Measurements from ENCODE around the gene ZNF844. TPM values are rescaled to one million over a fixed set of nuclear protein-coding genes. Genes with fewer than 3 reads are reported as not detected.
"Not testable (repeated sequence)": the region's sequence is repeated elsewhere in the genome, so short reads cannot be mapped to it uniquely, and the experiment has no call there.

Gene ZNF844
- total and polyA plus RNA-seq, 10 of the 15 experiments (the other 5 are each of a cell fraction or from before 2014, with no cell fraction given): 0.16 to 1.1 (median 0.70) TPM

GRCh38 chr19:12098040-12098439, 33.5 kb downstream of the ZNF844 start (continued):
- TF ChIP-seq PRDM15 (CRISPR knock-in tag; IDR thresholded peaks at IDR 0.05): no peak
- TF ChIP-seq HDAC2 (IDR thresholded peaks at IDR 0.05): no peak
- TF ChIP-seq E2F4 (IDR thresholded peaks at IDR 0.05; ENCODE audit: low read depth, low read length): no peak
- no peak for TF ChIP-seq YBX1 (IDR thresholded peaks at IDR 0.05)
- TF ChIP-seq IKZF1 (conservative IDR thresholded peaks at IDR 0.05): no peak
- no peak for TF ChIP-seq NFYA (IDR thresholded peaks at IDR 0.05; ENCODE audit: borderline replicate concordance, low read depth, low read length)
- no peak for TF ChIP-seq BMI1 (IDR thresholded peaks at IDR 0.05; ENCODE audit: borderline replicate concordance)
- no peak for TF ChIP-seq NR2F1 (conservative IDR thresholded peaks at IDR 0.05)
- TF ChIP-seq CHD1 (IDR thresholded peaks at IDR 0.05; ENCODE audit: low read depth, low read length): no peak
- no peak for TF ChIP-seq CUX1 (IDR thresholded peaks at IDR 0.05; ENCODE audit: insufficient replicate concordance, low read depth, low read length)
- no peak for TF ChIP-seq BHLHE40 (IDR thresholded peaks at IDR 0.05; ENCODE audit: borderline replicate concordance in 1 of 2, low read depth in 2 of 2, low read length in 1 of 2)
- TF ChIP-seq JUND (IDR thresholded peaks at IDR 0.05; ENCODE audit: low read depth, low read length): no peak
- TF ChIP-seq KDM1A (IDR thresholded peaks at IDR 0.05; ENCODE audit: borderline replicate concordance): no peak

GRCh38 chr19:12103909-12104308, 39.4 kb downstream of the ZNF844 start:
- H2AFZ ChIP-seq (ENCODE audit: control insufficient read depth, low read depth, low read length); intact Hi-C loops (cut with micrococcal nuclease; ENCODE audit: unreplicated experiment); H3K27me3 ChIP-seq (replicated peaks in 1 of 2; ENCODE audit: control insufficient read depth in 2 of 2, insufficient read depth in 2 of 2, low read length in 1 of 2); POLR2A ChIA-PET; FAIRE-seq; SMC1A ChIA-PET (ENCODE audit: uncharacterized antibody, unreplicated experiment); H3K9me3 ChIP-seq (replicated peaks; ENCODE audit: control insufficient read depth, insufficient read depth, low read length); H3K36me3 ChIP-seq (ENCODE audit: control insufficient read depth in 2 of 2, insufficient read depth in 2 of 2, low read length in 1 of 2); RAD21 ChIA-PET (ENCODE audit: unreplicated experiment); DNase-seq (ENCODE audit: low read depth, low spot score); H3K79me2 ChIP-seq (ENCODE audit: control insufficient read depth, insufficient read depth, low read length); ATAC-seq; BruUV-seq (replicated peaks); H3K4me3 ChIP-seq; H3K4me1 ChIP-seq (ENCODE audit: control insufficient read depth, insufficient read depth, low read length); in situ Hi-C loops (cut with MboI); H3K27ac ChIP-seq (ENCODE audit: control insufficient read depth, insufficient read depth); CTCF ChIA-PET; H4K20me1 ChIP-seq (ENCODE audit: control insufficient read depth, insufficient read depth); H3K4me2 ChIP-seq (ENCODE audit: control insufficient read depth, insufficient read depth); H3K9ac ChIP-seq (ENCODE audit: control insufficient read depth, insufficient read depth, low read length): not testable (repeated sequence)
- WGBS (ENCODE audit: insufficient coverage, insufficient replicate concordance, low lambda C conversion rate, missing lambda C conversion rate): 95% methylated on average over 4 of the region's 4 CpGs
